ENCODE results near the gene CDK14.
"Not testable (repeated sequence)": the region's sequence is repeated elsewhere in the genome, so short reads cannot be mapped to it uniquely, and the experiment has no call there.

CDK14 gene

GRCh38 chr7:91135703-91136430 is 539.7 kb downstream of the CDK14 start:
- DNase-seq: no peak

GRCh38 chr7:91137153-91137787 is 541.1 kb downstream of the CDK14 start:
- no peak for DNase-seq

- no peak for DNase-seq
Measured at GRCh38 chr7:91137788-91138368, 541.8 kb downstream of the CDK14 start.

- no peak for DNase-seq
Measured at GRCh38 chr7:91140286-91140685, 544.2 kb downstream of the CDK14 start.

- no peak for DNase-seq
Measured at GRCh38 chr7:91140982-91141381, 544.9 kb downstream of the CDK14 start.

- DNase-seq: no peak
Measured at GRCh38 chr7:91142743-91143142, 546.6 kb downstream of the CDK14 start.

GRCh38 chr7:91149341-91150246 is 553.5 kb downstream of the CDK14 start:
- no peak for DNase-seq

- DNase-seq: no peak
Measured at GRCh38 chr7:91151916-91152315, 555.8 kb downstream of the CDK14 start.

- no peak for DNase-seq
Measured at GRCh38 chr7:91156316-91157185, 560.4 kb downstream of the CDK14 start.

- no peak for DNase-seq
Measured at GRCh38 chr7:91157579-91158320, 561.6 kb downstream of the CDK14 start.

GRCh38 chr7:91162436-91162835 is 566.3 kb downstream of the CDK14 start:
- DNase-seq: no peak

- no peak for DNase-seq
Measured at GRCh38 chr7:91164506-91164905, 568.4 kb downstream of the CDK14 start.

- no peak for DNase-seq
Measured at GRCh38 chr7:91165006-91165845, 569.1 kb downstream of the CDK14 start.

GRCh38 chr7:91165846-91166230 is 569.7 kb downstream of the CDK14 start:
- DNase-seq: no peak

- no peak for DNase-seq
Measured at GRCh38 chr7:91168871-91169829, 573.0 kb downstream of the CDK14 start.

GRCh38 chr7:91169830-91170191 is 573.7 kb downstream of the CDK14 start:
- DNase-seq: no peak

GRCh38 chr7:91173265-91173664 is 577.1 kb downstream of the CDK14 start:
- not testable (repeated sequence) for DNase-seq

GRCh38 chr7:91180746-91181145 is 584.6 kb downstream of the CDK14 start:
- DNase-seq: no peak

- DNase-seq: no peak
Measured at GRCh38 chr7:91181949-91182348, 585.8 kb downstream of the CDK14 start.
